AG20443 (cell line): Measurements from ENCODE around the gene GPSM3.
"Not testable (repeated sequence)": the region's sequence is repeated elsewhere in the genome, so short reads cannot be mapped to it uniquely, and the experiment has no call there.

ENCODE experiments used
- DNase-seq: peaks from one replicate; pipeline ENCODE4 v3.0.0; 2012; ENCODE audit warnings: low spot score, mixed read lengths

The GPSM3 gene, protein sequence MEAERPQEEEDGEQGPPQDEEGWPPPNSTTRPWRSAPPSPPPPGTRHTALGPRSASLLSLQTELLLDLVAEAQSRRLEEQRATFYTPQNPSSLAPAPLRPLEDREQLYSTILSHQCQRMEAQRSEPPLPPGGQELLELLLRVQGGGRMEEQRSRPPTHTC

DNA sequence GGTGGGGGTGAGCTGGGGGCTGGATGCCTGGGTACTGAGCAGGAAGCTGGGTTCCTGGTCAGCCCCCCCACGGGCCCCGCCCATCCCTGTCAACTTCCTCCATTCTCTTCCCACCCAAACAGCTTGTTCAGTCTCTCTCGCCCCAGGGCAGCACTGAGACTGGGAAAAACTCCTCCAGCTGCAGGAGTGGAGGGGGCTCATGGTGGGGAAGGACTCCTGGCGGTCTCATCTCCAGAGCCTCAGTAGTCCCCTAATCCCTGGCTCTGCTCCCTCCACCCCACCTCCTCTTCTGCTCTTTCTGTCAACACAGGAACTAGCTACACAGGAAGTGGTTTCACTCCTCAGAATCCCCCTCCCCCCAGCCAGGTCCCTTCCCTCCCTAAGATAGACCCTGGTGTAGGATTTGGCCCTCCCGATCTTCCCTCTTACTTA, at the start of gene GPSM3:
Gene GPSM3, minus strand, starts transcription at position 36 of the 432 bp plus-strand sequence. CDS start 130 bp downstream, outside the sequence.
- DNase-seq: no peak

DNA sequence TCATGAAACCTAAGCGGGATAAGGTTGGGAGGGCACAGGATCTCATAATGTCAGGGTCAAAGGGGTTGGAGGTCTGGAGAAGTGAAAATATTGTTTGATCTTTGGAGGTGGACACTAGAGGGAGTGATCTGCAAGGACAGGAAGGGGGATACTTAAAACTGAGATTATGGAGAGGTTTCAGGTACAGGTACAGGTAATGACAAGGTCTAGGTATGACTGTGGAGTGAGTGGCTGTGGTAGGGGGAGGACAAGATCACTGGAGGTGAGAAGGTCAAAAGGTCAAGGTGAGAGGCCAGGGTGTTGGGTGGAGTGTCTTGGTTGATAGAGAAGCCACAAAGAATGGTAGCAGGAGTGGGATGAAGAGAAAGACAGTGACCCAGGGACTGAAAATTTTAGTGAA, 48.2 kb upstream of the GPSM3 start:
- DNase-seq: no peak

DNA sequence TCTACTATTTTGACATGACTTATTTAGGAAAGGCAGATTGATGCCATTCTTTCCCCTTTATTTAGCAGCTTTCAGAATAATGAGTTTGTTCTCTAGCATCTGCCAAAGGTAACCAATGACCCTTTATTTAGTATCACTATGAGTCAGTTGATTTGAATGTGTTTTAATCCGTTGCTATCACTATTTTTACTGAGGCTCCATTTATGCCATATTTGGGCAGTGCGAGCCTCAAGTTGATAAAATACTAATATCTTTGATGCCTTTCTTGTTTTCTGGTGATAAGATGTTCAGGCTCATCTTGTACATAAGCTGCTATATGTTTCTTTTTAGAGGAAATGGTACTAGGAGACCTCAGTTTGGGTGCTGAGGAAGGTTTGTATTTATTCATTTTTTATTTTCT, 47.0 kb upstream of the GPSM3 start:
- DNase-seq: no peak

DNA sequence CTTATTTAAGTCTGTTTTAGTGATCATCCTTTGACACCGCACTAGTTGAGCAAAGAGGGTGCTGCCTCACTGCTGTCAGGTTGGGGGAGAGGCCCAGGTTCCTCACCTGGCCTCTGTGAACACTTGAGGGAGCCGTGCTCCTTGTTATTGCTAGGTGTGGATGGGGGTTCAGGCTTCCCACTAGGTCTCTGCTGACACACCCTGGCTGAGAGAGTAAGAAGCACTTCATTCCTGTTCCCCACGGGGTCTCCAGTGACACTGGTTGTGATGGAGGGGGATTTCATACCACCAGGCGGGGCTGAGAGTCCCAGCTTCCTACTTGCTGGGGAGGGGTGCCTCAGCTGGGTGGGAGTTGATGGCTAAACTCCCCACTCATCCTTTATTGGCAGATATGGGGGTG, 42.5 kb upstream of the GPSM3 start:
- DNase-seq: no peak

DNA sequence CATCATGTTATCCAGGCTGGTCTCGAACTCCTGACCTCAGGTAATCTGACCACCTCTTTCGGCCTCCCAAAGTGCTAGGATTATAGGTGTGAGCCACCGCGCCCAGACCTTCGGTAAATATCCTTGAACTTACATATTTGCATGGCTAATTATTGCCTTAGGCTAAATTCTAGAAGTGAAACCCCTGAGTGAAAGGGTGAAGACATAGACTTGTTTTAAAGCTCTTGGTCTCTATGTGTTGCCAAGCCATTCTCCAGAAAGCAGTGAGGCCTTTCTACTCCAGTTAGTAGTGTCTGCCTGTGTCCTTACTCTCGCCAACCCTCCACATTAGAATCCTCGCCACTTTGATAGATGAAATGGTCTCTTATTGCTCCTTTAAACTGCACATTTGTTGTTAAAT, 34.0 kb upstream of the GPSM3 start:
- no peak for DNase-seq

DNA sequence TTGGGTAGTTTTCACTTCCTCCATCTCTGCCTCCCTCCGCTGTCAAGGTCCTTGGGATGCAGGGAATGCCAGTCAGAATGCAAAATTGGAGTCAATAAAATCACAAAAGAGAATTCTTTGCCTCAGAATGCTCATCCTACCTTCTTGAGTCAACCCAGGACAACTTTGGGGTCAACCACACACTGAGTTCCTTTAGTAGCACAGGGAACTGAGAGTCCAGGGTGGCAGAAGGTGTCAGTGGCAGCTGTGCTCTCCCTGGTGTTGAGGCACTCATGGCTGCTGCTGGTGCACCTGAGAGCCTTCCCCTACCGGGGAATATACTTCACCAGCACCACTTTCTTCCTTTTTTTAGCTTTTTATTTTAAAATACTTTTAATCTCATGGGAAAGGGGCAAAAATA, 32.3 kb upstream of the GPSM3 start:
- DNase-seq: no peak

DNA sequence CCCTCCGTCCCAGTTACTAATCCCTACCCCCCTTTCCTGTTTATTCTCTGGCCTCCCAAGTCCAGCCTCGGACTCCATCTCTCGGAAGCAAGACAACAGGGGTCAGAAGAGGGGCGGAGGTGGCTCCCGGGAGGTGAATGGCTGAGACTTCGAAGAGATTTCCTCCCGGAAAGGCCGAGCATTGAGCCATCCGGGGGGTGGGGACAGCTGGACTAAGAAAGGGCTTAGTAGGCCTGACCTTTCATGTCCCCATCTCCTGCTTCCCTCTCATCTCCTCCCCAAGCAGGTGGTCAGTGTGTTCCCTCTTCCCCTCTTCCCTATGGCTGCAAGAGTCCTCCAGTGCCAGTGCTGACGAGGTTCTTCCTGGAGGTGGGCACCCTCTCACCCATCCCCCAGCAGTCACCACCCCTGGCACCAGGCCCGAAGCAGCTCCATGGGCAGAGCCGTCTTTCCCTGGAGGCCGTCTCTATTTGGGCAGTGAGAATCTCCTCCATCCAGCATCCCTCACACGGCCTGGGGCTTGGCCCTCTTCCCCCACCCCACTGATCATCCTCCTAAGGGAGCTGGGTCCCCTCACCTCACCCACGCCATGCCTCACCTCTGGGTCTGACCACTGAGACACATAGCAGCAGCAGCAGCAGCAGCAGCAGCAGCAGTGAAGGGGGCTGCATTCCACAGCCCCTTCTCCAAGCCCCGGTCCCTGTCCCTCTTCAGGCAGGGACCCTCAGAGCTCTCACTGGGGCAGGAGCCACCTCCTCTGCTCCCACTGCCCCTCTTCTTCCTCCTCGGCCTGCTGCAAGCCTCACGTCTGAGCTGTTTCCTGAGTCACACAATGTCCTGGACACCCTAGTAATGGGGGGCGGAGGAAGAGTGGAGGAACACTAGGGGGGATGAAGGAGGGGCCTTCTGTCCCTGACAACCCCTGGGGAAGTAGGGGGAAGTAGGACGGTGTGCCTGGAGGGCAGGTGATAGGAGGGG, 31.1 kb upstream of the GPSM3 start, which contains the start of gene NOTCH4:
Gene NOTCH4, minus strand, starts transcription at position 810 of the 978 bp plus-strand sequence. Its CDS starts 139 bp downstream, at position 671.
- DNase-seq: no peak

DNA sequence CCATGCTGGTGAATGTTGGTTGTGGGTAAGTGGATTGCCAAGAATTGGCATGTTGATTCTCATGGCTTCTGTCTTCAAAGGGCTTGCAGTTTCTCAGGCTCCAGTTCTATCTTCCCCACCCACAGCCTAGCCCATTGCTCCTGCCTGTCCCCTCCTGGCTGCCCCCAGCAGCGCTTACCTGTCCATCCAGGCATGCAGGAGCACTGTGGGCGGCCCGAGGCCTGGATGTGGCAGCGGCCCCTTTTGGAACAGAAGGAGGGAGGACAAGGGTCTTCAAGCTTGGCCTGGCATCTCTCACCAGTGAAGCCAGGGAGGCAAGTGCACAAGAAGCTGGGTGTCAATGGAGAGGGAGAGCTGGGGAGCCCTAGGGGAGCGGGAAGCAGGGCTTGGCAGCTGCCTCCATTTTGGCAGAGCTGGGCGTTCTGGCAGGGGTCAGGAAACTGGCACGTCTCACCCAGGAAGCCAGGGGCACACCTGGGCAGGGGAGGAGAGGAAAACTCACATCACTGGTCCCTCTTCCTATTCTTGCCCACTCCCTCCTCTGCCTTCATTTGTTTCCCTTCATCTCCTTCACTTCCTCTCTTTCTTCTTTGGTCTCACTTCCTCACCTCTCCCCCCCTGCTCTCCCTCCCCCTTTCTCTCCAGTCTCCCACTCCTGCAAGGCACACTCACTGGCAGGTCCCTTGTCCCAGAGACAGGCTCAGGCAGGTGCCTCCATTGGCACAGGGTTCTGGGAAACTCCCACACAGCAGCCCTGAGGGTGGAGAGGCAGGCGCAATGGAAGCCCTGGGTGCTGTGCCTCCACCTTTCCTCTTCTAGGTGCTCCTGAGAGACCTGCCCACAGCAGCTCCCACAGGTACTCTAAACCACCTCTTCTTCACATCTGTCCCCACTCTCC, 30.1 kb upstream of the GPSM3 start:
- no peak for DNase-seq

DNA sequence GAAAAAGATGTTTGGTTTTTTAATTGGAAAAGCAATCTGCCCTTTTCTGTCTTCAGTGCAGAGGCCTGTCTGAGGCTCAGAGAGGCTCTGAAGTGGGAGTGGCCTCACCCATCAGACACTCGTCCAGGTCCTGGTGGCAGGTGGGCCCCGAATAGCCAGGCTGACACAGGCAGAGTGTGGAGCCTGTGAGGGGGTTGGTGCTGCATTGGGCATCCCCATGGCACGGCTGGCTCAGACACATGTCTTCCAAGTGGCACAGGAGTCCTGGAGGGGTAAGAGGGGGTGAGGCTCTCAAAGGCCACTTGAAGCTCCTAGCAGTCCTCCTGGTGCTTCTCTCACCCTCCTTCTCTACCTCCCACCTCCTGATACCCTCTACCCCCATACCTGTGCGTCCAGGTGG, 27.6 kb upstream of the GPSM3 start:
- no peak for DNase-seq

DNA sequence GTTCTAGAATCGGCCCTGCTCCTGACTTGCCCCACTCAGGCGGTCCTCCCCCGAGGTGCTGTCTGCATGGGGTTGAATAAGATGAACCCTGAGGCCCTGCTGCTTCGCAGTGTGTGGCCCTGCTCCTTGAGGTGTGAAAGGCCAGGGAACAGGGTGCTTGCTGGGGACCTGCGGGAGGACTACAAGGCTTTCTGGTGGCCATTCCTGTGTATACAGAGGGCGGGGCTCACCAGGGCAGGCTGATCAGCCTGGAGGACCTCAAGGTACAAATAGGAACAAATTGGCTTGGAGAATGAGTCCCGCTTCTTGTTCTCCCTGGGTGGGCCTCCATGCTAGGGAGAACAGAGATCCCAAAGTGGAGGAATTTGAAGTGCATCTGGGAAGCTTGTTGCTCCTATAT, 25.7 kb upstream of the GPSM3 start:
- no peak for DNase-seq

DNA sequence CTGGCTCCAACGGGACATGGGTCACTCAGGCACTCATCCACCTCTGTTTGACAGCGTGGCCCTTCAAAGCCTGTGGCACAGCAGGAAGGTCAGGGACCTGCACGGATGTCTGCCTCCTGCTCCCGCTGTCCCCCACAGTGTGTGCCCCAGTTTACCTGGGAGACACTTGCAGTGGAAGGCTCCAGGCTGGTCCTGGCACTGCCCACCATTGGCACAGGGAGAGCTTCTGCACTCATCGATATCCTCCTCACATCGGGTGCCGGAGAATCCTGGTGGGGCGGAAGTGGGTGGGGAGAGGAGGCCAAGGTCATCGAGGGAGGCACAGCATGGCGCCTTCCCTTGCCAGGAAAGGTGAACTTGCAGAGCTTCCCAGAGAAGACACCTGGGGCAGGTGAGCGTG, 24.6 kb upstream of the GPSM3 start:
- DNase-seq: no peak

DNA sequence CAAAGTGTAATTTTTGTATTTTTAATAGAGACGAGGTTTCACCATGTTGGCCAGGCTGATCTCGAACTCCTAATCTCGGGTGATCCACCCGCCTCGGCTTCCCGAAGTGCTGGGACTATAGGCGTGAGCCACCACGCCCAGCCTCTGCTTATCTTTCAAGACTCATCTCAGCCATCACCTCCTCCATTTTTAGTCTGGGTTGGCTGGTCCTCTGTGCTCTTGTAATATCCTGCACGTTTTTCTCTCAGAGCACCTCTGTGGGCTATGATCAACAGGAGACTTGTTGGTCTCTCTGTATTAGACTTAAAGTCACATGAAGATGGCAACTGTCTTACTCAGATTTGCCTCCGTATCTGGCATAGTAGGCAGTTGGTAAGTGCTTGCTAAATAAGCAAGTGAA, 23.8 kb upstream of the GPSM3 start:
- no peak for DNase-seq

DNA sequence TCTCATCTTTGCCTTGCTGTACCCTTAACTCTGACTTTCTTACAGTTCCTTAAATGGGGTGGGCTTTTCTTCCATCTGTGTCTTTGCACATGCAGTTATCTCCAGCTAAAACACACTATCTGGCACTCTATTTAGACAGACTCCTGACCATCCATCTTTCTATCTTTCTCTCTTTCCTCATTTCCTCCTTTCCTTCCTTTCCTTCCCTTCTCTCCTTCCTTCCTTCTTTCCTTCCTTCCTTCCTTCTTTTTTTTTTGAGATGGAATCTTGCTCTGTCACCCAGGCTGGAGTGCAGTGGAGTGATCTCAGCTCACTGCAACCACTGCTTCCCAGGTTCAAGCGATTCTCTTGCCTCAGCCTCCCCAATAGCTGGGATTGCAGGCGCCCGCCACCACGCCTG, 23.2 kb upstream of the GPSM3 start:
- DNase-seq: no peak

DNA sequence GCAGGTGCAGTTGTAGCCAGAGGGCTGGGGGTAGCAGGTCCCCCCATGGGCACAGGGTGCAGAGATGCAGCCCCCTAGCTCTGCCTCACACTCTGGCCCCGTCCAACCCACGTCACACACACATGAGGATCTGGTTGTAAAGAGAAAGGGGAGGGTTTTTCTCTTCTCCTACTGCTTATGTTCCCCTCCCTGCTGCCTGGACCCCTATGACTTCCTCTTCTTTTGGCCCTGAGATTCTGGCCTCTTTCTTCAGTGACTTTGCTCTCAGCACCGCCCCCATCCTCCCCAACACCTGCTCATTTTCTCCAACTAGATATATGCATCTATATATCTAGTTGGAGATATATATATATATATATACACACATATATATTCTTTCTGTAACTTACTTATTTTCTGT, 21.7 kb upstream of the GPSM3 start:
- DNase-seq: no peak

DNA sequence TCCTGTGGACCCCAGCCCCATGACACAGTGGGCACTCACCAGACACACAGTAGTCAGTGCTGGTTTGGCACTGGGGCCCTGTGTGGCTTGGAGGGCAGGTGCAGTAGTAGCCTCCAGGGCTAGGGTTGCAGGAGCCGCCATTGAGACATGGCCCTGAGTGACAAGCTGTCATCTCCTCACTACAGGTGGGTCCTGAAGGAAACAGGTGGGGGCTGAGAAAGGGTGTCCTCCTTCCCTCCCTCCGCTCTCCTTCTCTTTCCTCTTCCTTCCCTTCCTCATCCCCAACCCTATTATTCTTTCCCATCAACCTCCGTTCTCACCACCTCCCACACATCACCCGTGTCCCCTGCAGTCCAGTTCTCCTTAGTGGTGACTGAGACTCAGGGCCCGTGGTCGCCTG, 21.2 kb upstream of the GPSM3 start:
- DNase-seq: no peak

DNA sequence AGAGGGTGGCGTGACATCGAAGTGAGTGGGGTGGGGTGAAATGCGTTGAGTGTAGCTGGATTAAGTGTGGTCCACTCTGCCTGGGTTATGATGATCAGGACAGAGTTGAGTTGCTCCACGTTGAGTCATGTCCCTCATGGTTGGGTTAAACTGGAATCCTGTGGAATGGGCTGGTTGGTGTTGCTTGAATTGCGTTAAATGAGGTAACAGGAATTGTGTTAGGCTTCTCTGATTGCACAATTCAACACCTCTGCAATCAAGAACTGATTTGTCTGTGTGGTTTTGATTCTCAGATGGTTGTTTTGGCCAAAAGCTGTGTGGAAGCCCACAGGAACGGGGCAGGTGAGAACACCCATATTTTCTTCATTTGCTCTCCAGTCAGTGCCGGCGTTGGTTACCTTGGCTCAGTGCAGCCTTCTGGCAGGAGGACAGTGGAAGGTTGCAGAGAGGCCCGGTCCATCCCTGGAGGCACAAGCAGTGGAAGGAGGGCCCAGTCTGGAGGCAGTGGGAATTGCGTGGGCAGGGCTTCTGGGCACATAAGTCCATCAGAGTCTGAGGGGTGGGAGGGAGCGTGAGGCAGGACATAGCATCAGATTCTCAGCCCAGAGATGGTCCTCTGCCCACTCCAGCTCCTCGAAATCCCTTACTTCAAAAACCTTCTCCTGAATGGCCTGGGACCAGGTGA, 19.8 kb upstream of the GPSM3 start:
- DNase-seq: no peak

DNA sequence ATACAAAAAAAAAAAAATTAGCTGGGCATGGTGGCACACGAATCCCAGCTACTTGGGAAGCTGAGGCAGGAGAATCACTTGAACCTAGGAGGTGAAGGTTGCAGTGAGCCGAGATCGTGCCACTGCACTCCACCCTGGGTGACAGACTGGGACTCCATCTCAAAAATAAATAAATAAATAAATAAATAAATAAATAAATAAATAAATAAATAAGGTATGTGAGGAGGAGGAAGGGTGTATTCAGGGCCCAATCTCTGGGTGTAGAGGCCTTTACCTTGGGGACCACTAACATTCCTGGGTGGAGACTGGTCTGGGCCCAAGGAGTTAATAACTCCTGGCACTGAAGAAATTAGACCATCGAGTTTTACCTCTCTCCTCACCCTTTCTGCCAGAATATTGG, 19.0 kb upstream of the GPSM3 start:
- DNase-seq: not testable (repeated sequence)

DNA sequence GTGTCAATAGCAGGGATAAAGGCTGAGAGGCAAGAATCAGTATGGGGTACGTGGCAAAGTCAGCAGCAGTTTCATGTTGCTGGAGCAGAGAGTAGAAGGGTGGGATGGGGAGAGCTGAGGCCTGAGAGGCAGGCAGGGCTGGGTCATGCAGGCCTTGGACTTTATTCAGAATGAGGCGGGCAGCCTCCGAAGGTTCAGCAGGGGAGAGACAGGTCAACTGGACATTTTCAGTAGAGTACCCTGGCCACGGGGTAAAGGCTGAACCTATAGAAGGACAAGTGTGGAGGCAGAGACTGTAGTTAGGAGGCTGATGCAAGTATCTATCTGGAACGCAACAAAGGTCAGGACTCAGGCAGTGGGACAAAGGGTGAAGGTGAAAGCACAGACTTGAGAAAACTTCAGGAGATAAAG, 17.8 kb upstream of the GPSM3 start:
- DNase-seq: no peak

DNA sequence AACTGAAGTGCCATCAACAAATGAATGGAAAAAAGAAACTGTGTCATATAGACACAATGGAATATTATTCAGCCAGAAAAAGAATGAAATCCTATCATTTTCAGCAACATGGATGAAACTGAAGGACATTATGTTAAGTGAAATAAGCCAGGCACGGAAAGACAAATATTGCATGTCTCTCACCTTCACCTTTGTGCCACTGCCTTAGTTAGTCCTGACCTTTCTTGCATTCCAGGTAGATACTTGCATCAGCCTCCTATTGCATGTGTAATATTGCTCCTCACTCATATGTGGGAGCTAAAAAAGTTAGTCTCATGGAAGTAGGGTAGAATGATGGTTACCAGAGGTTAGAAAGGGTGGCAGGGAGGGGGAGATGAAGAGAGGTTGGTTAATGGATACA, 16.6 kb upstream of the GPSM3 start:
- no peak for DNase-seq

DNA sequence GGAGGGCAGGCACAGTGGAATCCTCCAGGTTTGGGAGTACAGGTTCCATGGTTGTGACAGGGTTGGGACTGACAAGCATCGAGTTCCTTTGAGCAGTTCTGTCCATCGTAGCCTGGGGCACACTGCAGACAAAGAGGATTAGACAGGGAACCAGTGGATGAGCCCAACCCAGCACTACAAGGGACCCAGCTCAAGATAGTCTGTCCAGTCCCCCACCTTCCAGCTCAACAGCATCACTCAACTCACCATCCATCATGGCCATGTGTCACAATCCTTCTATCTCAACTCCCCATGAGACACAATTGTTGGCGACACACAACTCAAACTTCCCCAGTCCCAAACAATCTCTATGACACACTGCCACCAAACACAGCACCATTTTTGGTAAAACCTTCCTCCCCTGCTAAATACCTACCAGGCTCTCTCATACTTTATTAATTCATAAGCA, 11.8 kb upstream of the GPSM3 start:
- DNase-seq: no peak

DNA sequence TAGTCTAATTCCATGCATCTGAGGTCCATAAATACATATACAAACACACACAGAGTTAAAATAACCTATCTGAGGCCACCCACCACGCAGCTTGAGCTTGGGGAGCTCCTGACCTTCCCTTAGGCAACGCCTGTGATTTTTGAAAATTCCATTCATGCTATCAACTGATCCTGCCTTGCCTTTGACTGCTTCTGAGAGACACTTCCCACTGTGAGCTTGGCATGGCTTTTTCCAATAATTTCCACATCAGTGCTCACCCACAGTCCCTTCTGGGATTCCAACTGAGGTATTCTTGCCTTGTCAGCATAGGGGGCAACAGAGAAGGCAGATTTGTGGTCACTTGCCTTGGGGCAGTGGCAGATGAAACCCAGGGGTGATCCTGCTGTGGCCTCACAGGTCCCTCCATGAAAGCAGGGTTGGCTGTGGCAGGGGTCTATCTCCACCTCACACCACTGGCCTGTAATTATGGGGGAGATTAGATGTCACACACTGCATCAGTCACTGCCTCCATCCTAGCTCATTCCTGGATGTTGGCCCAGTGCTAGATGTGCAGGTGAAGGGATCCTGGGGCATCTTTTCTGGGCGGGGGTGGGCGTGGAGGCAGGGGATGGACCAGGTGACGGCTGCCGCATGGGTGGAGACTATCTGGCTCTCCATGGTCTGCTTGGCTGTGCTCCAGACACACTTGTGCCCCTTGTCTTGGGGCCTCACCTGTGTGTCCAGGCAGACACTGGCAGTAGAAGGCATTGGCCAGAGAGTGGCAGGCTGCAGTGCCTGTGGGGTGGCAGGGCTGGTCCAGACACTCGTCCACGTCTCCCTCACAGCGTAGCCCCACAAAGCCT, 11.2 kb upstream of the GPSM3 start:
- DNase-seq: no peak
